ENCODE data around the gene P2RY14. TPM values are rescaled to one million over a fixed set of nuclear protein-coding genes. Genes with fewer than 3 reads are reported as not detected.

The P2RY14 gene
- total and polyA plus RNA-seq, 2 of the 13 experiments (the other 11 are each of a cell fraction or from before 2014, with no cell fraction given): not detected

GRCh38 chr3:151282921-151283320 is 4.6 kb upstream of the P2RY14 start (continued):
- no peak for TF ChIP-seq ZXDC (CRISPR knock-in tag; IDR thresholded peaks at IDR 0.05)
- no peak for TF ChIP-seq ASH2L (IDR thresholded peaks at IDR 0.05; ENCODE audit: insufficient read length, low read depth, low read length)
- no peak for TF ChIP-seq CHD4 (IDR thresholded peaks at IDR 0.05; ENCODE audit: borderline replicate concordance, low read length)

- H3K36me3 ChIP-seq (replicated peaks in 1 of 2; ENCODE audit: control insufficient read depth in 1 of 2, insufficient read depth in 2 of 2, low read length in 2 of 2): no peaks in the 10 kb centered on the region
- no peak overlapping the region for H2AFZ ChIP-seq (ENCODE audit: low read length)
- FAIRE-seq (no peak), ATAC-seq (no peak), DNase-seq (ENCODE audit: low spot score) (no peak)
- WGBS (ENCODE audit: low lambda C conversion rate): 68% methylated on average over 9 of the region's 9 CpGs
- no peaks in the 10 kb centered on the region for H4K20me1 ChIP-seq (ENCODE audit: insufficient read depth, low read length)
- no TSS peak for BruUV-seq (replicated peaks)
- no peaks in the 10 kb centered on the region for H3K27me3 ChIP-seq (ENCODE audit: control insufficient read depth in 1 of 2, insufficient read depth in 2 of 2, low read length in 2 of 2)
- ChIA-PET POLR2A (interaction anchor here (0.6 kb wide), 1 partner anchor 31 kb away, joined by 4 read pairs; no protein-coding TSS in a partner anchor), CTCF (ENCODE audit: low intra/inter-chr PET ratio, low total read pairs) (interaction anchor here (1.7 to 6.6 kb wide), 2 partner anchors 114 to 125 kb away, joined by 13 to 130 read pairs; no protein-coding TSS in a partner anchor)
- in situ Hi-C loops (cut with HindIII; ENCODE audit: extremely low pct_ligation_motif_present, low pct_unique_long_range_greater_than_20kb) (loop anchor here (5.0 kb wide), 2 partner anchors 54 to 114 kb away; no protein-coding TSS in a partner anchor), intact Hi-C loops (cut with micrococcal nuclease; ENCODE audit: unreplicated experiment) (loop anchor here (5.0 kb wide), 1 partner anchor 214 kb away; no protein-coding TSS in a partner anchor)
- peaks cover 18% of the 10 kb centered on the region for H3K4me1 ChIP-seq (ENCODE audit: insufficient read depth, low read length)
- H3K79me2 ChIP-seq (ENCODE audit: insufficient read depth, low read length): no peaks in the 10 kb centered on the region
- H3K4me2 ChIP-seq (ENCODE audit: low read depth, low read length): no peak overlapping the region
- no peak overlapping the region for H3K27ac ChIP-seq (ENCODE audit: extremely low read length, insufficient read depth, low read length)
- no peaks in the 10 kb centered on the region for H3K9me3 ChIP-seq (ENCODE audit: low read length)
- TF ChIP-seq ZNF768 (CRISPR knock-in tag; IDR thresholded peaks at IDR 0.05) (no peak), CTCF (CRISPR knock-in tag; IDR thresholded peaks at IDR 0.05) (no peak)
- no peak overlapping the region for H3K4me3 ChIP-seq (replicated peaks in 1 of 3; ENCODE audit: insufficient read depth in 1 of 3, low read depth in 2 of 3, low read length in 3 of 3)
- H3K9ac ChIP-seq (ENCODE audit: insufficient read depth, low read depth, low read length): no peak overlapping the region
Observed at GRCh38 chr3:151281671-151282324, 3.5 kb upstream of the P2RY14 start.

All from HepG2 (cell line).